ENCODE data around the gene BDKRB2. TPM values are rescaled to one million over a fixed set of nuclear protein-coding genes. Genes with fewer than 3 reads are reported as not detected.

The BDKRB2 gene
- 0.76 and 0.97 TPM in 2 replicates for total RNA-seq

DNA sequence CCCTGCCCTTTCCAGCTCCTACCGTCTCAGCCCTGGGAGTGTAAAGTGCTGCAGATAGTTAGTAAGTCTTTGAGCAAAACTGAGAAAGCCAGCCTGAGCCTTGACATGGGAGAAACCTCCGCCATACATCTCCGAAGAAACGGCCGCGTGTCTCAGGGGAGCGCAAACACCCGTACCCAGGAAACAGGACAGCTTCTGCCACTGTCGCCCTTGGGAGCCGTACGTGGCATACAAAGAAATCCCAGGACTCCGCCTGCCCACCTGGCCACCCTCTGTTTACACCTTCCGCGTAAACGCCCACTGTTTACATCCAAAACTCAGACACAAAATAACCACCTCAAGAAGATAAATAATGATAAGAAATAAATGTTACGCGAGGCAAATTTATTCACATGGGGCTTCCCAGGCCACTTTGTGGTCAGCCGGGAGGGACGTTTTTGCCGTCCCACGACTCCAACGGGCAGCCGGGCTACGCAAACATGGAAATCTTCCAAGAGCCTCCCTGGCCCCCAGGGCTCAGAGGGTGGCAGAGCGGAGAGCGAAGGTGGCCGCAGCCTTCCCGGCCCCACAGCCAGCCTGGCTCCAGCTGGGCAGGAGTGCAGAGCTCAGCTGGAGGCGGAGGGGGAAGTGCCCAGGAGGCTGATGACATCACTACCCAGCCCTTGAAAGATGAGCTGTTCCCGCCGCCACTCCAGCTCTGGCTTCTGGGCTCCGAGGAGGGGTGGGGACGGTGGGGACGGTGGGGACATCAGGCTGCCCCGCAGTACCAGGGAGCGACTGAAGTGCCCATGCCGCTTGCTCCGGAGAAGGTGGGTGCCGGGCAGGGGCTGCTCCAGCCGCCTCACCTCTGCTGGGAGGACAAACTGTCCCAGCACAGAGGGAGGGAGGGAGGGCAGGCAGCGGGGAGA, at the start of gene BDKRB2:
Gene BDKRB2, plus strand, starts transcription at position 689 of the 908 bp plus-strand sequence. CDS start 32,269 bp downstream, outside the sequence.

DNA sequence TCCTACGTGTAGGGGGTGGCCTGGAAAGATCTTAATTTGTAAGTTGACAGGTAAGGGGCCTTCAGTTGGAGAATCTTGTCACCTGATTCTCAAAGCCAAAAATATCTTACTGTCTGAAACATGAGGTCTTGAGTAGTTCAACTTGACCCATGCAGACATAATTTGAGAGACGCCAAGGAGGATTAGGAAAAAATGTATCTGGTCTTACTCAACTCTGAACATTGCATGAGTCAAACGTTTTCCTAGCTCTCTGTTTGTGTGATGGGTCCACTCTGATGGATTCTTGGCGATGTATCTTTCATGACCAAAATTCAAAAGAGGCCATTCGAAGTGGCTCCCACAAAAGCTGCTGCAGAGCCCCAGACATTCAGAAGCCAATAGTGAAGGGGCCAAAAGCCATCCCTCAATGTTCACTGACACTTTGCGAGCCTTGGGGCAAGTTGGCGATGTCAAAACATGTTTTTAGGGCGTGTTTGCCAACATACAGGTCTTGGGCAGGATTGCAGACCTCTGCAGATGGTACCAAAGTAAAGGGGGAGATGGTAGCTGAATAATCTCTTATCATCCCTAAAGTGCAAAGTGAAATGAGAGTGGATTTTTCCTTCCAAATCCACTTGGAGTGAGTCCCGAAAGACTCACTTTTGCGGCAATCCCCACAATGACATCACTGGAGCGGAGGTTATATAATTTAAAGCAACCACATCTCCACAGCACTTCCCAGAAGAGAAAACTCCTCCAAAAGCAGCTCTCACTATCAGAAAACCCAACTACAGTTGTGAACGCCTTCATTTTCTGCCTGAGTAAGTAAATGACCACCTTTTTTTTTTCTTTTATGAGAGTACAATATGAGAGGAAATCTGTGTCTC, 51.1 kb downstream of the BDKRB2 start, which contains the start of gene BDKRB1:
Gene BDKRB1, plus strand, starts transcription at position 710 of the 866 bp plus-strand sequence. CDS start 7,473 bp downstream, outside the sequence.

Other genes starting within 250 kb of the BDKRB2 start
- gene C14orf132, start 165.5 kb upstream of the BDKRB2 start, total RNA-seq, result 1.1 and 3.6 TPM in 2 replicates
- gene BDKRB1, start 51.4 kb downstream of the BDKRB2 start, total RNA-seq, result 0.30 and 0.32 TPM in 2 replicates
- gene ATG2B, start 158.5 kb downstream of the BDKRB2 start, total RNA-seq, result 11.0 and 14.0 TPM in 2 replicates
- 42.6 and 46.4 TPM in 2 replicates for gene GSKIP, start 158.7 kb downstream of the BDKRB2 start, total RNA-seq
- 0.65 and 1.2 TPM in 2 replicates for gene AK7, start 187.3 kb downstream of the BDKRB2 start, total RNA-seq

Measured in epithelial cell of umbilical artery (primary cell).